WTC11 (cell line): ENCODE results near the gene MEPCE. TPM values are rescaled to one million over a fixed set of nuclear protein-coding genes. Genes with fewer than 3 reads are reported as not detected.
A peak's percentile ranks its signal among the peaks of the same experiment; 100 is the strongest.

Source experiments
- ATAC-seq: fragments of 200-7000 bp; cut with Tn5 transposase; 2 replicates; pipeline ENCODE4 v1.10.0; 2021; ENCODE audit warnings: mild to moderate bottlenecking, moderate library complexity
- CTCF ChIA-PET: fragments of 300-600 bp; sonication (Branson Sonifier 250); formaldehyde crosslinking; loops from one replicate; lab custom pipeline; 2021; ENCODE audit warnings: antibody characterized with exemption; lab: Charles Lee
- POLR2A ChIA-PET: fragments of 350-600 bp; sonication (Branson Sonifier 250); formaldehyde crosslinking; loops from one replicate; lab custom pipeline; 2021; ENCODE audit warnings: antibody characterized with exemption; lab: Charles Lee
- DNase-seq: peaks from one replicate; pipeline ENCODE4 v3.0.0; 2021; ENCODE audit warnings: low spot score
- H3K27ac Mint-ChIP-seq: 2 replicates; pipeline ENCODE4 v1.8.0; 2021; ENCODE audit warnings: mixed read lengths
- H3K27me3 Mint-ChIP-seq: 2 replicates; pipeline ENCODE4 v1.8.0; 2021; ENCODE audit warnings: low read depth, mild to moderate bottlenecking, moderate library complexity, mixed read lengths
- H3K36me3 Mint-ChIP-seq: 2 replicates; pipeline ENCODE4 v1.8.0; 2021; ENCODE audit warnings: mixed read lengths
- H3K4me1 Mint-ChIP-seq: 2 replicates; pipeline ENCODE4 v1.8.0; 2022; ENCODE audit warnings: mixed read lengths
- H3K4me3 Mint-ChIP-seq: 2 replicates; pipeline ENCODE4 v1.8.0; 2021; ENCODE audit warnings: mild to moderate bottlenecking, moderate library complexity, mixed read lengths
- H3K9me3 Mint-ChIP-seq: 2 replicates; pipeline ENCODE4 v1.8.0; 2021; ENCODE audit warnings: mixed read lengths
- CREM ChIP-seq: sonication (generic); formaldehyde crosslinking; IDR thresholded peaks from 2 replicates; pipeline ENCODE4 v1.8.1; 2022; ENCODE audit warnings: mild to moderate bottlenecking, missing genetic modification reagents, moderate library complexity
- ETV6 ChIP-seq: sonication (generic); formaldehyde crosslinking; IDR thresholded peaks from 2 replicates; pipeline ENCODE4 v1.8.1; 2022; ENCODE audit warnings: mild to moderate bottlenecking, missing genetic modification reagents
- FOXK1 ChIP-seq: sonication (generic); formaldehyde crosslinking; IDR thresholded peaks from 2 replicates; pipeline ENCODE4 v1.8.0; 2022; ENCODE audit warnings: mild to moderate bottlenecking, moderate library complexity, missing genetic modification reagents
- GABPB1 ChIP-seq: sonication (generic); formaldehyde crosslinking; IDR thresholded peaks from 2 replicates; pipeline ENCODE4 v1.8.1; 2023; ENCODE audit warnings: mild to moderate bottlenecking, missing genetic modification reagents
- MXD4 ChIP-seq: fragments of 250-450 bp; sonication (Bioruptor Pico); IDR thresholded peaks from 2 replicates; pipeline ENCODE4 v1.8.0; 2021; ENCODE audit warnings: mild to moderate bottlenecking, moderate library complexity, borderline replicate concordance
- OVOL2 ChIP-seq: fragments of 250-450 bp; sonication (Bioruptor Pico); IDR thresholded peaks from 2 replicates; pipeline ENCODE4 v1.9.0; 2021; ENCODE audit warnings: mild to moderate bottlenecking, borderline replicate concordance
- ZNF138 ChIP-seq: sonication (generic); formaldehyde crosslinking; conservative IDR thresholded peaks from 2 replicates; pipeline ENCODE4 v1.8.1; 2022; ENCODE audit warnings: mild to moderate bottlenecking, moderate library complexity, missing genetic modification reagents
- ZNF396 ChIP-seq: fragments of 250-450 bp; sonication (Bioruptor Pico); IDR thresholded peaks from 2 replicates; pipeline ENCODE4 v1.8.0; 2021; ENCODE audit warnings: mild to moderate bottlenecking, moderate library complexity, borderline replicate concordance
- ZNF423 ChIP-seq: fragments of 250-450 bp; sonication (Bioruptor Pico); IDR thresholded peaks from 2 replicates; pipeline ENCODE4 v2.1.2; 2022; ENCODE audit warnings: mild to moderate bottlenecking, moderate library complexity
- total RNA-seq: library from RNA; stranded (reverse); gene quantifications from 3 replicates; pipeline ENCODE4 v1.2.3, GENCODE V29; 2021
- TF ChIP-seq, protein P1 (sequence below): fragments of 200-600 bp; IDR thresholded peaks from 2 replicates; pipeline ENCODE4 v1.8.0; 2022; ENCODE audit warnings: antibody characterized with exemption
- TF ChIP-seq, protein P2 (sequence below): sonication (generic); formaldehyde crosslinking; IDR thresholded peaks from 2 replicates; pipeline ENCODE4 v1.8.1; 2023; ENCODE audit warnings: mild to moderate bottlenecking, moderate library complexity, missing genetic modification reagents
- TF ChIP-seq, protein P3 (sequence below): sonication (generic); formaldehyde crosslinking; IDR thresholded peaks from 2 replicates; pipeline ENCODE4 v1.8.0; 2022; ENCODE audit warnings: missing genetic modification reagents
- TF ChIP-seq, protein P4 (sequence below): sonication (generic); formaldehyde crosslinking; IDR thresholded peaks from 2 replicates; pipeline ENCODE4 v1.8.1; 2022; ENCODE audit warnings: mild to moderate bottlenecking, moderate library complexity, missing genetic modification reagents
- TF ChIP-seq, protein P5 (sequence below): sonication (generic); formaldehyde crosslinking; IDR thresholded peaks from 2 replicates; pipeline ENCODE4 v1.8.1; 2022; ENCODE audit warnings: mild to moderate bottlenecking, missing genetic modification reagents, moderate library complexity, borderline replicate concordance

The MEPCE gene
- total RNA-seq, 1 experiment from 2014 or later, result 41.9 TPM

DNA sequence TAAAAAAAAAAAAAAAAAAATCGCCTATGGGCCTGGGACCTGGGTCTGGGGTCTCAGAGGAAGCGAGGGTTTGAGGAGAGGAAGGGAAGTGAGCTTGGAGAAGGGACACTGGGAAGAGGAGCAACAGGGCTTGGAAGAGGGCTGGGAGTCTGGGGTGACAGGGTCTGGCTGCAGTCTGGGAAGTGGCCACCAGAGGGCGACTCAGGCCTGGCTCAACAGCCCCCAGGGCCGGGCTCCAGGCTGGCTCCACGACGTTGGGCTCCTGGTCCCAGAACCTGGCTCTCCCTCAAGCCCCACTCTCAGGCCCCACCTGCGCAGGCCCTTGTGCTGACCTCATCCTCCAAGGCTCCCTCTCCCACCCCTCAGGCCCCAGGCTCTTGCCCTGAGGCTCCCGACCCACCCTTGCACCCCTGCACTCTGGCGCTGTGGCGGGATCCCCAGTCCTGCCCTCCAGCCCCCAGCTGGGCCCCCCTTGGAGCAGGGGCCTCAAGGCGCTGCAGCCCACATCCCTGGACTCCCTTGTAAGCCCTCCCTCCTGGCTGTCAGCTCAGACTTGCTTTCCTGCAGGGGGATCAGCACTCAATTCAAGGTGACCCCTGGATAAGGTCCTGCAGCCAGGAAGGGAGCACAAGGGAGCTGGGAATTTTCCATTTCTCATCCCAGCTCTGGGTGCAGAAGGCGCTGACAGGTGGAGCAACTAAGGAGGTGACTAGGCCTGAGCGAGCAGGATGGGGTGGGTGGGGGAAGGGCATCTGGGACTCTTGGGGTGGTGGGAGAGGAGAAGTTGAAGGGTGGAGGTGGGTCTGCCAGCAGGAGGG is 39.8 kb downstream of the MEPCE start:
- H3K9me3 Mint-ChIP-seq, result no peaks in the 10 kb centered on the region

More for the DNA sequence above, 39.8 kb downstream of the MEPCE start:
- Mint-ChIP-seq H3K27me3 (no peaks in the 10 kb centered on the region), H3K27ac (no peak overlapping the region), H3K4me1 (peaks cover 13% of the 10 kb centered on the region; the same call in 1 of the 2 replicates), H3K36me3 (no peaks in the 10 kb centered on the region), H3K4me3 (no peak overlapping the region)
- TF ChIP-seq ZNF396 (CRISPR knock-in tag) (no peak), ZNF423 (no peak), GABPB1 (CRISPR knock-in tag) (no peak), FOXK1 (CRISPR knock-in tag) (no peak), OVOL2 (CRISPR knock-in tag) (no peak), MXD4 (CRISPR knock-in tag) (no peak), CREM (no peak), ETV6 (CRISPR knock-in tag) (no peak), ZNF138 (no peak)
- TF ChIP-seq, protein P1, sequence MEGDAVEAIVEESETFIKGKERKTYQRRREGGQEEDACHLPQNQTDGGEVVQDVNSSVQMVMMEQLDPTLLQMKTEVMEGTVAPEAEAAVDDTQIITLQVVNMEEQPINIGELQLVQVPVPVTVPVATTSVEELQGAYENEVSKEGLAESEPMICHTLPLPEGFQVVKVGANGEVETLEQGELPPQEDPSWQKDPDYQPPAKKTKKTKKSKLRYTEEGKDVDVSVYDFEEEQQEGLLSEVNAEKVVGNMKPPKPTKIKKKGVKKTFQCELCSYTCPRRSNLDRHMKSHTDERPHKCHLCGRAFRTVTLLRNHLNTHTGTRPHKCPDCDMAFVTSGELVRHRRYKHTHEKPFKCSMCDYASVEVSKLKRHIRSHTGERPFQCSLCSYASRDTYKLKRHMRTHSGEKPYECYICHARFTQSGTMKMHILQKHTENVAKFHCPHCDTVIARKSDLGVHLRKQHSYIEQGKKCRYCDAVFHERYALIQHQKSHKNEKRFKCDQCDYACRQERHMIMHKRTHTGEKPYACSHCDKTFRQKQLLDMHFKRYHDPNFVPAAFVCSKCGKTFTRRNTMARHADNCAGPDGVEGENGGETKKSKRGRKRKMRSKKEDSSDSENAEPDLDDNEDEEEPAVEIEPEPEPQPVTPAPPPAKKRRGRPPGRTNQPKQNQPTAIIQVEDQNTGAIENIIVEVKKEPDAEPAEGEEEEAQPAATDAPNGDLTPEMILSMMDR, result peak; percentile 97
- TF ChIP-seq, protein P2, sequence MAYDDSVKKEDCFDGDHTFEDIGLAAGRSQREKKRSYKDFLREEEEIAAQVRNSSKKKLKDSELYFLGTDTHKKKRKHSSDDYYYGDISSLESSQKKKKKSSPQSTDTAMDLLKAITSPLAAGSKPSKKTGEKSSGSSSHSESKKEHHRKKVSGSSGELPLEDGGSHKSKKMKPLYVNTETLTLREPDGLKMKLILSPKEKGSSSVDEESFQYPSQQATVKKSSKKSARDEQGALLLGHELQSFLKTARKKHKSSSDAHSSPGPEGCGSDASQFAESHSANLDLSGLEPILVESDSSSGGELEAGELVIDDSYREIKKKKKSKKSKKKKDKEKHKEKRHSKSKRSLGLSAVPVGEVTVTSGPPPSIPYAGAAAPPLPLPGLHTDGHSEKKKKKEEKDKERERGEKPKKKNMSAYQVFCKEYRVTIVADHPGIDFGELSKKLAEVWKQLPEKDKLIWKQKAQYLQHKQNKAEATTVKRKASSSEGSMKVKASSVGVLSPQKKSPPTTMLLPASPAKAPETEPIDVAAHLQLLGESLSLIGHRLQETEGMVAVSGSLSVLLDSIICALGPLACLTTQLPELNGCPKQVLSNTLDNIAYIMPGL, result peak; percentile 33; the same call in 1 of the 2 replicates
- TF ChIP-seq, protein P3, sequence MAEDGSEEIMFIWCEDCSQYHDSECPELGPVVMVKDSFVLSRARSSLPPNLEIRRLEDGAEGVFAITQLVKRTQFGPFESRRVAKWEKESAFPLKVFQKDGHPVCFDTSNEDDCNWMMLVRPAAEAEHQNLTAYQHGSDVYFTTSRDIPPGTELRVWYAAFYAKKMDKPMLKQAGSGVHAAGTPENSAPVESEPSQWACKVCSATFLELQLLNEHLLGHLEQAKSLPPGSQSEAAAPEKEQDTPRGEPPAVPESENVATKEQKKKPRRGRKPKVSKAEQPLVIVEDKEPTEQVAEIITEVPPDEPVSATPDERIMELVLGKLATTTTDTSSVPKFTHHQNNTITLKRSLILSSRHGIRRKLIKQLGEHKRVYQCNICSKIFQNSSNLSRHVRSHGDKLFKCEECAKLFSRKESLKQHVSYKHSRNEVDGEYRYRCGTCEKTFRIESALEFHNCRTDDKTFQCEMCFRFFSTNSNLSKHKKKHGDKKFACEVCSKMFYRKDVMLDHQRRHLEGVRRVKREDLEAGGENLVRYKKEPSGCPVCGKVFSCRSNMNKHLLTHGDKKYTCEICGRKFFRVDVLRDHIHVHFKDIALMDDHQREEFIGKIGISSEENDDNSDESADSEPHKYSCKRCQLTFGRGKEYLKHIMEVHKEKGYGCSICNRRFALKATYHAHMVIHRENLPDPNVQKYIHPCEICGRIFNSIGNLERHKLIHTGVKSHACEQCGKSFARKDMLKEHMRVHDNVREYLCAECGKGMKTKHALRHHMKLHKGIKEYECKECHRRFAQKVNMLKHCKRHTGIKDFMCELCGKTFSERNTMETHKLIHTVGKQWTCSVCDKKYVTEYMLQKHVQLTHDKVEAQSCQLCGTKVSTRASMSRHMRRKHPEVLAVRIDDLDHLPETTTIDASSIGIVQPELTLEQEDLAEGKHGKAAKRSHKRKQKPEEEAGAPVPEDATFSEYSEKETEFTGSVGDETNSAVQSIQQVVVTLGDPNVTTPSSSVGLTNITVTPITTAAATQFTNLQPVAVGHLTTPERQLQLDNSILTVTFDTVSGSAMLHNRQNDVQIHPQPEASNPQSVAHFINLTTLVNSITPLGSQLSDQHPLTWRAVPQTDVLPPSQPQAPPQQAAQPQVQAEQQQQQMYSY, result no peak
- TF ChIP-seq, protein P4, sequence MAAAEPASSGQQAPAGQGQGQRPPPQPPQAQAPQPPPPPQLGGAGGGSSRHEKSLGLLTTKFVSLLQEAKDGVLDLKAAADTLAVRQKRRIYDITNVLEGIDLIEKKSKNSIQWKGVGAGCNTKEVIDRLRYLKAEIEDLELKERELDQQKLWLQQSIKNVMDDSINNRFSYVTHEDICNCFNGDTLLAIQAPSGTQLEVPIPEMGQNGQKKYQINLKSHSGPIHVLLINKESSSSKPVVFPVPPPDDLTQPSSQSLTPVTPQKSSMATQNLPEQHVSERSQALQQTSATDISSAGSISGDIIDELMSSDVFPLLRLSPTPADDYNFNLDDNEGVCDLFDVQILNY (CRISPR knock-in tag), result no peak
- TF ChIP-seq, protein P5, sequence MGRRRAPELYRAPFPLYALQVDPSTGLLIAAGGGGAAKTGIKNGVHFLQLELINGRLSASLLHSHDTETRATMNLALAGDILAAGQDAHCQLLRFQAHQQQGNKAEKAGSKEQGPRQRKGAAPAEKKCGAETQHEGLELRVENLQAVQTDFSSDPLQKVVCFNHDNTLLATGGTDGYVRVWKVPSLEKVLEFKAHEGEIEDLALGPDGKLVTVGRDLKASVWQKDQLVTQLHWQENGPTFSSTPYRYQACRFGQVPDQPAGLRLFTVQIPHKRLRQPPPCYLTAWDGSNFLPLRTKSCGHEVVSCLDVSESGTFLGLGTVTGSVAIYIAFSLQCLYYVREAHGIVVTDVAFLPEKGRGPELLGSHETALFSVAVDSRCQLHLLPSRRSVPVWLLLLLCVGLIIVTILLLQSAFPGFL (CRISPR knock-in tag), result no peak
- ChIA-PET POLR2A (interaction anchor here (0.7 to 1.2 kb wide), 4 partner anchors 10 to 70 kb away, joined by 3 to 4 read pairs (median 4); partner anchors contain the start of genes TSC22D4 and ZCWPW1), CTCF (interaction anchor here (0.5 to 3.3 kb wide), 49 partner anchors 9 to 420 kb away, joined by 3 to 82 read pairs (median 4); partner anchors contain the start of genes AGFG2, FBXO24, LAMTOR4 and LRCH4)
- DNase-seq (peak; percentile 95), ATAC-seq (peak; percentile 85)
